ENCODE results near the gene CYP8B1.
"Not testable (repeated sequence)": the region's sequence is repeated elsewhere in the genome, so short reads cannot be mapped to it uniquely, and the experiment has no call there.

The CYP8B1 gene

DNA sequence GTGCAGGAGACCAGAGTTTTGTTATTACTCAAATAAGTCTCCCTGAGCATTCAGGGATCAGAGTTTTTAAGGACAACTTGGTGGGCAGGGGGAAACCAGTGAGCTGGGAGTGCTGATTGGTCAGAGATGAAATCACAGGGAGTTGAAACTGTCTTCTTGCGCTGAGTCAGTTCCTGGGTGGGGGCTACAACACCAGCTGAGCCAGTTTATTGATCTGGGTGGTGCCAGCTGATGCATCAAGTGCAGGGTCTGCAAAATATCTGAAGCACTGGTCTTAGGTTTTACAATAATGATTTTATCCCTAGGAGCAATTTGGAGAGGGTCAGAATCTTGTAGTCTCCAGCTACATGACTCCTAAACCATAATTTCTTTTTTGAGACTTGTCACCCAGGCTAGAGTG, 16.5 kb upstream of the CYP8B1 start:
- Histone ChIP-seq H3K9ac (ENCODE audit: insufficient read length) (no peak overlapping the region), H3K4me3 (no peak overlapping the region), H3K27ac (no peak overlapping the region), H3K9me3 (ENCODE audit: low read depth, low read length) (no peaks in the 10 kb centered on the region), H3K36me3 (ENCODE audit: insufficient read depth, low read length) (no peaks in the 10 kb centered on the region)
- TF ChIP-seq FOXP2 (optimal IDR thresholded peaks at IDR 0.05; ENCODE audit: control extremely low read depth, extremely low read length, insufficient read depth) = no peak
- TF ChIP-seq POLR2AphosphoS5 (IDR thresholded peaks at IDR 0.05; ENCODE audit: borderline replicate concordance, low read depth, low read length) = no peak
- TF ChIP-seq EZH2 (IDR thresholded peaks at IDR 0.05) = no peak
- DNase-seq (ENCODE audit: low read depth, low spot score) = no peak

DNA sequence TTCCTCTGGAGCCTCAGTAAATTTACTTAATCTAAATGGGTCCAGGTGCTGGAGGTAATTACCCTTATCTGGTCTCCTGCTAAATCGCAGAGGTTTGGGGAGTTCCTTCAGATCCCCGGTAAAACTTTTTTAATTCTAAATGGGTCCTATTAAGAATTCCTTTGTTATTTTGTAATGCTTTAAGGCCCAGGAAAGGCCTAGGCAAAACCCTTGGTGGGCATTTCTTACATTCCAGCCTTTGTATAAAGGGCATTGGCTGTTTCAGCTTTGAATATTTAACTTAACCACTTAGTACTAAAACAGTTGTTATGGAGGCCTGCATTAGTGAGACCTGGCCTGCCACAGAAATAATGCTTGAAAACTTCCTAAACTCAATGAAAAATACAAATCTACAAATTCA, 15.4 kb upstream of the CYP8B1 start:
- Histone ChIP-seq H3K36me3 (ENCODE audit: insufficient read depth, low read length) (no peaks in the 10 kb centered on the region), H3K9ac (ENCODE audit: insufficient read length) (no peak overlapping the region), H3K27ac (no peak overlapping the region), H3K9me3 (ENCODE audit: low read depth, low read length) (no peaks in the 10 kb centered on the region), H3K4me3 (no peak overlapping the region)
- no peak for DNase-seq (ENCODE audit: low read depth, low spot score)
- no peak for TF ChIP-seq FOXP2 (optimal IDR thresholded peaks at IDR 0.05; ENCODE audit: control extremely low read depth, extremely low read length, insufficient read depth)
- no peak for TF ChIP-seq POLR2AphosphoS5 (IDR thresholded peaks at IDR 0.05; ENCODE audit: borderline replicate concordance, low read depth, low read length)
- no peak for TF ChIP-seq EZH2 (IDR thresholded peaks at IDR 0.05)

DNA sequence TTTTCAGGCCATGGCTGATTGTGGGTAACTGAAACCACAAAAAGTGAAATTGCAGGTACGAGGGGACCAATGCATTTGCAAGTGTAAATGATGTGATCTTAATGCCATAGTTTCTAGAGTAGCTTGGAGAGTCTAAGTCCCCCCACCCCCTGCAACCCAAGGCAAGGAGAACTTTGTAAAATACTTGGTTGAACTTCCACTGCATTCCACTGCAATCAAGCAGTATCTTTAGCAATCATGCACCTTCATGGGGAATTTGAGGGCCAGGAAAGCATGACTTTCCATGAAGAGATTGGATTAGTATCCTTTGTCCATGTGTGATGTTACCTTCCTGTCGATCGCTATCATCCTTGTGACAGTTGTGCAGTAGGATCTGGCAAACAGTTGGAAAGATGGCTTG, 11.4 kb upstream of the CYP8B1 start:
- H3K36me3 ChIP-seq (ENCODE audit: insufficient read depth, low read length) = no peaks in the 10 kb centered on the region
- H3K4me3 ChIP-seq = no peak overlapping the region
- no peak for TF ChIP-seq FOXP2 (optimal IDR thresholded peaks at IDR 0.05; ENCODE audit: control extremely low read depth, extremely low read length, insufficient read depth)
- no peak for TF ChIP-seq POLR2AphosphoS5 (IDR thresholded peaks at IDR 0.05; ENCODE audit: borderline replicate concordance, low read depth, low read length)
- no peak for TF ChIP-seq EZH2 (IDR thresholded peaks at IDR 0.05)
- no peak for DNase-seq (ENCODE audit: low read depth, low spot score)
- no peak overlapping the region for H3K27ac ChIP-seq
- H3K9me3 ChIP-seq (ENCODE audit: low read depth, low read length) = no peaks in the 10 kb centered on the region
- H3K9ac ChIP-seq (ENCODE audit: insufficient read length) = no peak overlapping the region

DNA sequence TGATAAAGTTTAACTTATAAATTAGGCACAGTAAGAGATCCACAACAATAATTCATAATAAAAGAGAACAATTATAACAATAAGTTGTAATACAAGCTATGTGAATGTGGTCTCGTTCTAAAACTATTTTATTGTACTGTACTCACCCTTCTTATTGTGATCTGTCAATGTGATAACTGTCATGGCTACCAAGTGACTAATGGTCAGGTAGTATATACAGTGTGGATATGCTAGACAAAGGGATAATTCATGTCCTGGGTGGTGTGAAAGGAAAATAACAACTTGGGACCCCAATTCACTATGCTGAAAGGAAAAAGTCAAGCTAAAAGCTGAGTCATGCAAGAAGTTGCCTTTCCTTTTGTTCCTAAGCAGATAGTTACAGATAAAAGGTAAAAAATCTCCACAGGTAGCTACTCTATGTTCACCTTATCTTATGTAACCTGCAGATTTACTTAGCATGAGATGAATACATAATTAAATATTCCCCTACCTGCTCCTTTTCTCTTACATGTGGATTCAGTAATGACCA, 10.7 kb upstream of the CYP8B1 start:
- Histone ChIP-seq H3K9me3 (ENCODE audit: low read depth, low read length) (no peaks in the 10 kb centered on the region), H3K9ac (ENCODE audit: insufficient read length) (no peak overlapping the region), H3K27ac (no peak overlapping the region), H3K4me3 (no peak overlapping the region), H3K36me3 (ENCODE audit: insufficient read depth, low read length) (no peaks in the 10 kb centered on the region)
- TF ChIP-seq POLR2AphosphoS5 (IDR thresholded peaks at IDR 0.05; ENCODE audit: borderline replicate concordance, low read depth, low read length) (no peak), FOXP2 (optimal IDR thresholded peaks at IDR 0.05; ENCODE audit: control extremely low read depth, extremely low read length, insufficient read depth) (no peak), EZH2 (IDR thresholded peaks at IDR 0.05) (no peak)
- no peak for DNase-seq (ENCODE audit: low read depth, low spot score)

DNA sequence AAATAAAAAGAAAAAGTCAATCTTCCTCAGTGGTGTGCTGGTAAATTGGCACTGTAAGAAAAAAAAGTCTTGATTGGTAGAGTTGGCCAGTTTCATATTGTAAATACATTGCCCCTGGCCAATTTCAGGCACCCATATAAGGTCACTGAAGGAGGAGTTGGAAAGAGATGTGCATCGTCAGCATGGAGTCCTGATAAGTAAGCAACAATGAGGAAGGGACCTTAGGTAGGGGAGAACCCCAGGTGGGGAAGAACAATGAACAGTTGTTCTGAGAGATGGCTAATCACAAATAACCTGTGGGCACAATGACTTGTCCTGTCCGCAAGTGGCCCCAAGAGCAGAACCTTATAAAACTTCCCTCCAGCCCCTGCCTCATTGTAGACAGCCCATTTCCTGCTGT, 8.6 kb upstream of the CYP8B1 start:
- Histone ChIP-seq H3K9ac (ENCODE audit: insufficient read length) (no peak overlapping the region), H3K36me3 (ENCODE audit: insufficient read depth, low read length) (no peaks in the 10 kb centered on the region), H3K27ac (no peak overlapping the region), H3K9me3 (ENCODE audit: low read depth, low read length) (no peaks in the 10 kb centered on the region), H3K4me3 (no peak overlapping the region)
- DNase-seq (ENCODE audit: low read depth, low spot score) = no peak
- TF ChIP-seq POLR2AphosphoS5 (IDR thresholded peaks at IDR 0.05; ENCODE audit: borderline replicate concordance, low read depth, low read length) (no peak), EZH2 (IDR thresholded peaks at IDR 0.05) (no peak), FOXP2 (optimal IDR thresholded peaks at IDR 0.05; ENCODE audit: control extremely low read depth, extremely low read length, insufficient read depth) (no peak)

DNA sequence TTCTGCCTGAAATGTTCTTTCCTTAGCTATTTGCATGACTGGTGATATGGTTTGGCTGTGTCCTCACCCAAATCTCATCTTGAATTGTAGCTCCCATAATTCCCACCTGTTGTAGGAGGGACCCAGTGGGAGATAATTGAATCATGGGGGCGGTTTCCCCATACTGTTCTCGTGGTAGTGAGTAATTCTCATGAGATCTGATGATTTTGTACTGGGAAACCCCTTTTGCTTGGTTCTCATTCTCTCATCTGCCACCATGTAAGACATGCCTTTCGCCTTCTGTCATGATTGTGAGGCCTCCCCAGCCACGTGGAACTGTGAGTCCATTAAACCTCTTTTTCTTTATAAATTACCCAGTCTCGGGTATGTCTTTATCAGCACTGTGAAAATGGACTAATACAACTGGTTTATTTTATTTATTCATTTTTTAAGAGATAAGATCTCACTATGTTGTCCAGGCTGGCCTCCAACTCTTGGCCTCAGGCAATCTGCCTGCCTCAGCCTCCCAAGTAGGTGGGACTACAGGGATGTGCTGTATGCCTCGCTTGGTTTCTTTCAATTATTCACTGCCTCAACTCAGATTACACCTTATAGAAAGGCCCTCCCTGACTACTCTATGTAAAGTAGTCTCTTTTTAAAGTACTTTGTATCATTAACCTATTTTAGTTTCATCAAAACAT, 7.7 kb upstream of the CYP8B1 start:
- H3K27ac ChIP-seq; H3K9ac ChIP-seq (ENCODE audit: insufficient read length); H3K4me3 ChIP-seq; H3K36me3 ChIP-seq (ENCODE audit: insufficient read depth, low read length); DNase-seq (ENCODE audit: low read depth, low spot score); H3K9me3 ChIP-seq (ENCODE audit: low read depth, low read length): not testable (repeated sequence)

DNA sequence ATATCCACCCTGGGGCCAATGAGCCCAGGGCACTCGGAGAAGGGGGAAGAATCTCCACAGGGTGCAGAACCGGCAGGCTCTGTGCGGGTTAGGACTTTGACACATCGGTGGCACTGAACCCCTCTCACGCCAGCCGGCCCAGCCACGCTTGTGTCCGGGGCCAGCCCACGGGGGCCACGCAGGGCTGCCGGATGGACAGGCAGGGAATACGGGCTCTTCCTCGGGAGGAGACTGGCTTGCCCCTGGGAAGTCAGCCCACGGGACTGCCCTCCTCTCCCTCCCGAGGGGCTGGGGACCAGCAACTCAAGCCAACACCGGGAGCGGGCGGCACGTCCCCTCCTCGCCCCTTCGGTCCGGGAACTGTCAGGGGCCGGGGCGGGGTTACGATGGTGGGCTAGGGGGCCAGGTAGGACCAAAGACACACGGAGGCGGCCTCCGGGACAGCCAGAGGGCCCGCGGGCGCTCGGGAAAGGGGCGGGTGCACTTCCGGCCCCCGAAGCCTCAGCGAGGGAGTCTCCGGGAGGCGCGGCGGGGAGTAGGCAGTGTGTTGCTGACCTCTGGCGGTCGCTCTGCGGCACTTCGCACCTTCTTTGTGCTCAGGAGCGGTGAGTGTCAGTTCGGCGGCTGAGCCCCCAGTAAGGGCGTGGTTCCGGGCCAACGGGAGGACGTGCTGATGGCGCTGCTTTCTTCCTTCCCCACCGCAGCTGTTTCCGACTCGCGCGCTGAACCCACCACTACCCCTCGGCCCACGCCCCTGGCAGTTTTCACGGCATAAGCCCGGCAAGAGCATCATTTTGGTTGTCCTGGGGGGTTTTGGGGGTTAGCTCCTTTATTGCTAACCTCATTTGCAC, 5.1 kb upstream of the CYP8B1 start:
- H3K36me3 ChIP-seq (ENCODE audit: insufficient read depth, low read length) = no peaks in the 10 kb centered on the region
- DNase-seq (ENCODE audit: low read depth, low spot score) = no peak
- H3K4me3 ChIP-seq = peak overlapping the region; percentile 61
- no peaks in the 10 kb centered on the region for H3K9me3 ChIP-seq (ENCODE audit: low read depth, low read length)
- no peak overlapping the region for H3K27ac ChIP-seq
- TF ChIP-seq POLR2AphosphoS5 (IDR thresholded peaks at IDR 0.05; ENCODE audit: borderline replicate concordance, low read depth, low read length) = no peak
- TF ChIP-seq FOXP2 (optimal IDR thresholded peaks at IDR 0.05; ENCODE audit: control extremely low read depth, extremely low read length, insufficient read depth) = no peak
- TF ChIP-seq EZH2 (IDR thresholded peaks at IDR 0.05) = no peak
- H3K9ac ChIP-seq (ENCODE audit: insufficient read length) = no peak overlapping the region

DNA sequence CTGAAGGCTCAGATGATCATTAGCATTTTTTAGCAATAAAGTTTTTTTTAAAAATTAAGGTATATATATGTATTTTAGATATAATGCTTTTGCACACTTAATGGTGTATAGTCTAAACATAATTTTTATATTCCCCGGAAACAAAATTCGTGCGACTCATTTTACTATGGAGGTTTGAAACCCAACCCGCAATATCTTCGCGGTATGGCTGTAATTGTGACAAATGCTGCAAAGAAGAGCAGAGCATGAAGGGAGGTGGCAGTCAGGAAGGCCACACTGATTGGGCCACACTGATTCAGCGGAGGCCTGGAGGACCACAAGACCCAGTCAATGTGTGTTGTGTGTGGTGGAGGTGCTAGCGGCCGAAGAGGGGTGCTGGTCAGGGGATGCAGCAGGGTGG, 4.5 kb upstream of the CYP8B1 start:
- Histone ChIP-seq H3K9ac (ENCODE audit: insufficient read length) (no peak overlapping the region), H3K4me3 (no peak overlapping the region), H3K9me3 (ENCODE audit: low read depth, low read length) (no peaks in the 10 kb centered on the region)

More for the DNA sequence above, 4.5 kb upstream of the CYP8B1 start:
- no peak for DNase-seq (ENCODE audit: low read depth, low spot score)
- Histone ChIP-seq H3K27ac (no peak overlapping the region), H3K36me3 (ENCODE audit: insufficient read depth, low read length) (no peaks in the 10 kb centered on the region)
- TF ChIP-seq POLR2AphosphoS5 (IDR thresholded peaks at IDR 0.05; ENCODE audit: borderline replicate concordance, low read depth, low read length) (no peak), EZH2 (IDR thresholded peaks at IDR 0.05) (no peak), FOXP2 (optimal IDR thresholded peaks at IDR 0.05; ENCODE audit: control extremely low read depth, extremely low read length, insufficient read depth) (no peak)

Data from SK-N-MC (cell line).